ENCODE data around the gene CCDC24.

GRCh38 chr1:44008259-44008658 lies 16.9 kb downstream of the CCDC24 start:
- TF ChIP-seq, protein P1, sequence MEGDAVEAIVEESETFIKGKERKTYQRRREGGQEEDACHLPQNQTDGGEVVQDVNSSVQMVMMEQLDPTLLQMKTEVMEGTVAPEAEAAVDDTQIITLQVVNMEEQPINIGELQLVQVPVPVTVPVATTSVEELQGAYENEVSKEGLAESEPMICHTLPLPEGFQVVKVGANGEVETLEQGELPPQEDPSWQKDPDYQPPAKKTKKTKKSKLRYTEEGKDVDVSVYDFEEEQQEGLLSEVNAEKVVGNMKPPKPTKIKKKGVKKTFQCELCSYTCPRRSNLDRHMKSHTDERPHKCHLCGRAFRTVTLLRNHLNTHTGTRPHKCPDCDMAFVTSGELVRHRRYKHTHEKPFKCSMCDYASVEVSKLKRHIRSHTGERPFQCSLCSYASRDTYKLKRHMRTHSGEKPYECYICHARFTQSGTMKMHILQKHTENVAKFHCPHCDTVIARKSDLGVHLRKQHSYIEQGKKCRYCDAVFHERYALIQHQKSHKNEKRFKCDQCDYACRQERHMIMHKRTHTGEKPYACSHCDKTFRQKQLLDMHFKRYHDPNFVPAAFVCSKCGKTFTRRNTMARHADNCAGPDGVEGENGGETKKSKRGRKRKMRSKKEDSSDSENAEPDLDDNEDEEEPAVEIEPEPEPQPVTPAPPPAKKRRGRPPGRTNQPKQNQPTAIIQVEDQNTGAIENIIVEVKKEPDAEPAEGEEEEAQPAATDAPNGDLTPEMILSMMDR (IDR thresholded peaks at IDR 0.05) = no peak
- TF ChIP-seq POLR2A (IDR thresholded peaks at IDR 0.05) = no peak
